HG02678 (cell line): ENCODE measurements around the gene RNPEPL1.

Experiments used
- ATAC-seq: cut with Tn5 transposase; IDR thresholded peaks from one replicate; pipeline ENCODE4 v1.9.1; 2021; ENCODE audit warnings: mild to moderate bottlenecking, moderate library complexity; ENCODE audit not compliant: unreplicated experiment

The RNPEPL1 gene

DNA sequence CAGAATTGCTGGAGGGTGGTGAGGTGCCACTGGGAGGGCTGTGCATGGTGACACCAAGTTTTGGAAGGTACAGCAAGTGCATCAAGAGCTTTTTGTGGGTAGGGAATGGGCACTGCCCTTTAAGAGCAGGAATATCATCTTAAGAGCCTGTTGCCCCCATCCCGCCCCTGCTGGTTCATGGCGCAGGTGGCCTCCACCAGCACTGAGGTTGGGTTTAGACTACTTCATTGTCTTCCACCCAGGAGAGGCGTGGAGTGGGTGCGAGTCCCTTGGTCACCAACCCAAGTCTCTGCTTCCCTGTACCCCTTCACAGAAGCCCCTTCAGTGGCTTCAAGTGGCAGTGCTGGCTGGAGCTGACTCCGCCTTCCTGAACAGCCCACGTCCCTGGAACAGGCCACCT, 7.8 kb downstream of the RNPEPL1 start:
- no peak for ATAC-seq

DNA sequence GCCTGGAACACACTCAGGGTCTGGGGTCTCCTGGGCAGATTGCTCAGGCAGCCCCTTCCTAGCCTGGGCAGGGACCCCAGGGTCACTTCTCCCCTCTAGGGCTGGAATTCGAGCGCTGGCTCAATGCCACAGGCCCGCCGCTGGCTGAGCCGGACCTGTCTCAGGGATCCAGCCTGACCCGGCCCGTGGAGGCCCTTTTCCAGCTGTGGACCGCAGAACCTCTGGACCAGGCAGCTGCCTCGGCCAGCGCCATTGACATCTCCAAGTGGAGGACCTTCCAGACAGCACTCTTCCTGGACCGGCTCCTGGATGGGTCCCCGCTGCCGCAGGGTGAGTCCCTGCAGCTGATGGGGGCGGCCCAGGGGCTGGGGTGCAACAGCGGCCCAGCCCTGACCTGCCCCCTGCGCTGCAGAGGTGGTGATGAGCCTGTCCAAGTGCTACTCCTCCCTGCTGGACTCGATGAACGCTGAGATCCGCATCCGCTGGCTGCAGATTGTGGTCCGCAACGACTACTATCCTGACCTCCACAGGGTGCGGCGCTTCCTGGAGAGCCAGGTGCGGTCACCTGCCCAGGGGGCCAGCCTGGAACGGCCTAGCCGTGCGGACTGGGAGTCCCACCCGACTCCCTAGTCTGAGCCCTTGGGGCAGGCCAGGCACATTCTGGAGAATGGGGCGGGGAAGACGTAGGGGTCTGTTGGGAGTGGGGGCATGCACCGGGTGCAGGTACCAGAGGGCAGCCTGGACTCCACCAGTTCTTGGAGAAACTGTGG, 8.3 kb downstream of the RNPEPL1 start:
- ATAC-seq = no peak

DNA sequence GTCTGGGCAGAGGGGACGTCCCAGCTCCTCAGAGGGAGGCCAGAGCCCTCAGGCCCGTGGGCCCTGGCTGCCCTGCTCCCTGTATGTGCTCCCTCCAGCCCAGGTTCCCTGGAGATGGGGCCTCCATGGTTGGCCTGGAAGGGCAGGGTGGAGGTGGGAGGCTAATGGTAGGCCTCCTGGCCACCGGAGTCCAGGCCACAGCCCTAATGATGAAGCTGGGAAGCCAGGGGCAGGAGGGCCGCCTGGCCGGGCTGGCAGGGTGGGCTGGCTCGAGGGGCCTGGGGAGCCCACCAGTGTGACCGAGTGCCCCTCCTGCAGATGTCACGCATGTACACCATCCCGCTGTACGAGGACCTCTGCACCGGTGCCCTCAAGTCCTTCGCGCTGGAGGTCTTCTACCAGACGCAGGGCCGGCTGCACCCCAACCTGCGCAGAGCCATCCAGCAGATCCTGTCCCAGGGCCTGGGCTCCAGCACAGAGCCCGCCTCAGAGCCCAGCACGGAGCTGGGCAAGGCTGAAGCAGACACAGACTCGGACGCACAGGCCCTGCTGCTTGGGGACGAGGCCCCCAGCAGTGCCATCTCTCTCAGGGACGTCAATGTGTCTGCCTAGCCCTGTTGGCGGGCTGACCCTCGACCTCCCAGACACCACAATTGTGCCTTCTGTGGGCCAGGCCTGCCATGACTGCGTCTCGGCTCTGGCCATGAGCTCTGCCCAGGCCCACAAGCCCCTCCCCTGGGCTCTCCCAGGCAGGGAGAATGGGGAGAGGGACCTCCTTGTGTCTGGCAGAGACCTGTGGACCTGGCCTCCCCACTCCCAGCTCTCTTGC, 9.2 kb downstream of the RNPEPL1 start:
- ATAC-seq = no peak

DNA sequence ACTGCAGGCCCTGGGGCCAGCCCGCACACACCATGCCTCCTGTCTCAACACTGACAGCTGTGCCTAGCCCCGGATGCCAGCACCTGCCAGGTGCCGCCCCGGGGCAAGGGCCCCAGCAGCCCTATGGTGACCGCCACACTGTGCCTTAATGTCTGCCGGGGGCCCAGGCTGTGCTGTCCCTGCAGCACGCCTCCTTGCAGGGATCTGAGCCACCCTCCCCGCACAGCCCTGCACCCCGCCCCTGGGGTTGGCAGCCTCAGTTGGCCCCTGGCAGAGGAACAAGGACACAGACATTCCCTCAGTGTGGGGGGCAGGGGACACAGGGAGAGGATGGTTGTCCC, 9.8 kb downstream of the RNPEPL1 start:
- no peak for ATAC-seq

DNA sequence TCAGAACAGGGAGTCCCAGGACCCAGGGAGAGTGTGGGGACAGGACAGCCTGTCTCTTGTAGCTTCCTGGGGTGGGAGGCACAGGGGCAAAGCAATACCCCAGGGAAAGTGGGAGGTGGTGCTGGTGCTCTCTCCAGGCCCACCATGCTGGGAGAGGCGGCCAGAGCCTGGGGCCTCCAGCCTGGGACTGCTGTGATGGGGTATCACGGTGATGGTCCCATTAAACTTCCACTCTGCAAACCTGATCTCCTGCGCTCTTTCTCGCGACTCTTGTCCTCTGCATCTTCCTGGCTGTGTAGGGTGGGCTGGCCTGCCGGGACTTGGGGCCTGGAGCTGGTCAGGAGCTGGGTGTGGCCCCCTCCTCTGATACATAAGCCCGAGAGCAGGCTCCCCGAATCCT, 10.2 kb downstream of the RNPEPL1 start:
- ATAC-seq = no peak

DNA sequence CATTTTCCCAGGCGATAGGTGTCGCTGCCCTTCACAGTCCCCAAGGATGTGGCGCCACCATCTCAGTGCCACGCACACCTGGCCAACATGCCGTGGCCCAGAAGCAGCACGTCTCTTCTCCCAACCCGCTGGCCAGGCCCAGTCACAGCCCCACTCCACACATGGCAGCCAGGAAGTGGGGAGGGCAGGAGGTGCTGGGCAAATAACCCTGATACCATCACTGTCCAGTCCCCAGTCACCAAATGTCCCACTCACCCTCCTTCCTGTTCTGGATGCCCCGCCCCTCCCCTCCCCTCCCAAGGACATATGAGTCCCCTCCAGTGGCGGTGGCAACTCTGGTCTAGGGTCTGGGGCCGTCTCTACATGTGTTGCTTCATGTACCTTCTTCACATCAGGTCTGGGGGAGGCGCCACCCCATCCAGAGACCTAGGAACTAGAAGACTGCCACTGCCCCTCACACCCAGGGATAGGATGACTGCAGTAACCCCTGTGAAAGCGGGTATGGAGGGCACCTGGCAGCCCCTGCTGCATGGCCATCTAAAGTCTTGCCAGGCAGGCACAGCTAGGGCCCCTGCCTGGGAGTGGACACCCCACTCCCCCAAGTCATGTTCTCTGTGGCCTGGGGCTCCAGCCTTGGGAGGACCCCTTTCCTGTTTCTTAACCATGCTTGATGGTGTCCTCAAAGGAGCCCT, 10.9 kb downstream of the RNPEPL1 start:
- no peak for ATAC-seq

DNA sequence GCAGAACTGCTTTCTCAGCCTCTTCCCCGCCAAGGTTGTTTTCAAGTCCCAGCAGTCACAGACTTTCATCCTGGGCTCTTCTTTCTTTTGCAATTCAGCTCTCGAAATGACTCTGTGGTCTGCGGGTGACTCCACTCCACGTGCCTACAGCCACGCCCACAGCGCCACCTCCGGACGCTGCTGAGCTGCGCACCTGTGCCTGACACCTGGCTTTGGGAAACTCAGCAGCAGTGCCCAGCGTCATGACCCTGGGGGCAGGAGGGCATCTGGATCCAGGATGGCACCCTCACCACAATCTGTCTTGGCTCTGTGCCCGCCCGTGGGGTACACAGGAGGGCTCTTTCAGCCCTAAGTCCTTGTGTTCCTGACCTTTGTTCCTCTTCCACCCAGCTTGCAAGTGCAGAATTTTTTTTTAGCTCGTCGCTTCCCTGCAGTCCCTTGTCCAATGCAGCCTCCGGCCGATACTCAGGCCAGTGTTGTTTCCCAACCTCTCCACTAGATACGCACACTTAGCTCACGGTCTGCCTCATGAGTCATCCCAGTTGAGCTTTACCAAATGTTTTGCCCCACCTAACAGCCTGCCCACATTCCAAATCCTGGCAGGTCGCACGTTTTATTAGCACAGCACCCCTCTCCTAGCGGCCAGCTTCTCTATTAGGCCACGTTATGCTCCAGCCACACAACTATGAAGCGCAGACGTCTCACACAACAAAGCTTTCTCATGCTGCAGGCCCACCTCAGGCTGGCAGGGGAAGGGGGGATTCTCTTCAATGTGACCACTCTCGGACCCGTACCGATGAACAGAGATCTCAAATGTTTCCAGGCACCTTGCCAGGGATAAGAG, 11.7 kb downstream of the RNPEPL1 start:
- ATAC-seq = no peak

DNA sequence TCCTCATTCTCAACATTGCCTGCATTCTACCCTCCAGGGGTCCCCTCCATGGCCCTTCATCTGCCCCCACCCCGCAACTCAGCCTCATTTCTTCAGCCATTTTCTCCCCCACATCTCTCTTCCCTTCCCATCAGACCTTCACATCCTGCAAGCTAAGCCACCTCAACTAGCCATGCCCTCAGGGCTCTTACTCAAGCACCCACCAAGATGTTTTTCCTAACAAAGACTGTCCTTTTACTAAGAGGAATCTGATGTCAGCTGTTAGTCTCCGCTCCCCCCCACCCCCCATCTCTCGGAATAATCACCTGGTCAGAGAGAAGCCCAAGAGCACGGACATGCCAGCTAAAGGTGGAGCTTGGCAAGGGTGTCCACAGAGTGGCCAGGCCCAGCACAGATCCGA, 13.5 kb downstream of the RNPEPL1 start:
- ATAC-seq = no peak

DNA sequence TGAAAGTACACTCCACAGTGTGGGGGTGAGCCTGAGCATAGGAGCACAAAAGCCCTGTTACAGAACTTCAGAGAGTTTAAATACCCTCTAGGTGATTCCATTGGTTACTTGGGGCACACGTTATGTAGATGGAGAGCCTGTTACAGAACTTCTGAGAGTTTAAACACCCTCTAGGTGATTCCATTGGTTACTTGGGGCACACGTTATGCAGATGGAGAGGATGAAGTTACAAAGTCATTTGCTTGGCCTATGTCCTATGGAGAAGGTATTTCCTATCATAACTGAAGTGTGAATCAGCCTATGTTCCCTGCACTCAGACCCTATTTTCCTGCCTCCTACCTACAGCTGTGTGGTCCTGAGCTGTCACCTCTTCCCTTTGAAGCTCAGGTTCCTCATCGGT, 14.5 kb downstream of the RNPEPL1 start:
- no peak for ATAC-seq

DNA sequence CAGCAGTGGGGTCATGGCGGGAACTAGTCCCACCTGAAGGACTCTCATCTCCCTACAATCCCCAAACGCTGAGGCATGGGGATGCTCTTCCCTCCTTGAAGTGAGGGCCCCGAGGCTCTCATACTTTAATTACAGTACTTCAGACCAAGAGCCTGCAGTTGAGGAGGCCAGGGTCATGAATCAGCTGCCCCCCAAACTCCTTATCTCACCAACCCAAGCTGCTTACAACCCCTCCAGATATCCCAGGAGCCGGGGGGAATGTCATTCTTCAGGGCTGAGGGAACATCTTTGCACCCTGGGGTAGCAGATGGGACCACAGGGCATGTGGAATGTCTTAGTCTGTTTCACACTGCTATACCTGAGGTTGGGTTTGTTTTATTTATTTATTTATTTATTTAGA, 15.5 kb downstream of the RNPEPL1 start:
- ATAC-seq = no peak

DNA sequence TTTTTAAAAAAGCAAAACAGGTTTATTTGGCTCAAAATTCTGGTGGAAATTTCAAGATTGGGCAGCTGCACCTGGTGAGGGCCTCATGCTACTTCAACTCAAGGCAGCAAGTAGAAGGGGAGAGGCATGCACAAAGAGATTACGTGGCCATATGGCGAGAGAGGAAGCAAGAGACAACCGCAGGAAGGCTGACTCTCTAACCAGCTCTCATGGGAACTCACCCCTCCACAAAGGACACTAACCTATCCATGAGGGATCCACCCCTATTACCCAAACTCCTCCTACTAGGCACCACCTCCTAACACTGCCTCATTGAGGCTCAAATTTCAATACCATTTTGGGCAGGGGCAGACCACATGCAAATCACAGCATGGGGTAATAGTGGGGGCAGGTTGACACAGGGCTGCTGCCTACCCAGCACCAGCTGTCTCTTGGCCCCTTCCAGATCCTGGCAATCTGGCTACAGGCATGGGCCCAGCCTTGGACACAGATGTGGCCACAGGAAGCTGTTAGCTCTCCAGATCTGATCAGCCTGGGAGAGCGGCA, 16.3 kb downstream of the RNPEPL1 start:
- ATAC-seq = peak; percentile 52

DNA sequence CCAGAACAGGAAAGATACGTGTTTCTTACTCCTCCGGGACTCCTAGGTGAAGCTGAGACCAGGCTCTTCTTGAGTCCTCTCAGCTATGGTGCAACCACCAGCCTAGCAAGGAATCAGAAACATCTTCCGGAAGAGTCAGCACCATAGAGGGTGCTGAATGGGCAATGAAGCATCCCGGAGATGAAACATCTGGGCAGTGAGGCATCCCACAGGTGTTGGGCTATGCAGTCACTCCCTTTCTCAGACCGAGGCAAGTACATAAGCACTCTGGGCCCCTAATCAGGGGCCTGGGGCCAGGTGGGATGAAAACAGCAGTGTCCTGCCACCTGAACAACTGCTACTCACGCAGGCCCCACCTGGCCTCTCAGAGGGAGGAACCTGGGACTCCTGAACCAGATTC, 16.8 kb downstream of the RNPEPL1 start:
- ATAC-seq = peak; percentile 22

DNA sequence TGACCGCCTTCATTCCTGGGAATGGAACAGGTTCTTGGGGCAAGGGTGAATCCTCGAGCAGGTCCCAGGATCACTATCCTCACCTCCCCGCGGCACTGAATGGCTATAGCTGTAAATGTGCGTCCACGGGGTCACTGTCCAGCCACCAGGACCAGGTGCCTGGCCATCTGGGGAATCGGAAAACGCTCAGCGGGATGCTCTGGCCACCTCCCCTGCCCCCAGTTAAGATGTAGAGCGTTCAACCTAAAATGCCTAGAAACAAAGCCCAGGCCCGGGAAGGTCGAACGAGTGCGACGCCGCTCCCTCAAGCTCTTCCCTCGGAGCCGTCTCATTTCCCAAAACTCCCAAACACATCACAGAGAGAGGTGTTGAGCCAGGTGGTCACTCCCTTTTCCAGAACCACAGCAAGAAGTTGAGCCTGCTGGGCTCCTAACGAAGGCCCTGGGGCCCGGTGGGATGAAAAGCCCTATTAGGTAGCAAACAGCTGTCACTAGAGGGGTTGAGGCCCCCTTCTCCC, 17.5 kb downstream of the RNPEPL1 start:
- ATAC-seq = no peak

DNA sequence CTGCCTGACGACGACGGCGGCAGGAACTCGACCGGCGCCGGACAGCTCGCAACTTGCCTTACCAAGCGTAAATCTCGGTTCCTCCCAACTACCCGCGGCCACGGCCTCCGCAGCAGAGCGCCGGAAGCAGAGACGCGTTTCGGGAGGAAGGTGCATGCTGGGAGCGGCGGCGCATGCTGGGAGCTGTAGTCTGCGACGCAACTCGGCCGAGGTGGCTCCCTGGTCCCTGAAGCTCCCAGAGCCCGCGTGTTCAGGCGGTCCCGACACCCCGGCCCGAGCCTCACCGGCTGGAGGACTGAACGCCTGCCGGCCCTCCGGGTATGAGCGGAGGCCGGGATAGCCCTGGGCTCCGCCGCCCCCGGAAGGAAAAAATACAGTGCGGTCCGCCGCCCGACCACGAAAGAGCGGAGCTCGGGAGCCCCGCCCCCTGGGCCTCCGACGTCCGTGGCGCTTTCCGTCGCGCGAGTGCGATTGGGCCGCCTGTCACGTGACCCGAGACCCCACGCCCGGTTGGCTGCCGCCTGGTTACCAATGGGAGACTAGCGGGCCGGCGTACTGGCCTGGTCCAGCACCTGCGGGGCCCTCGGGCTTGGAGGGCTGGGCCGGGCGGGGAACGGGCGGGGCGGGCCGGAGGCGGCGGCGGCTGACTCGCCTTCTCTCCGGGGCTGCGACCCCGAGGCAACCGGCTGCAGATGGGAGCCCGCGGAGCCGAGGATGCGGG, 18.1 kb downstream of the RNPEPL1 start, which contains the start of gene CAPN10:
Gene CAPN10, plus strand, starts transcription at position 537 of the 721 bp plus-strand sequence. Its CDS starts 178 bp downstream, at position 715.
- ATAC-seq = peak; percentile 62

DNA sequence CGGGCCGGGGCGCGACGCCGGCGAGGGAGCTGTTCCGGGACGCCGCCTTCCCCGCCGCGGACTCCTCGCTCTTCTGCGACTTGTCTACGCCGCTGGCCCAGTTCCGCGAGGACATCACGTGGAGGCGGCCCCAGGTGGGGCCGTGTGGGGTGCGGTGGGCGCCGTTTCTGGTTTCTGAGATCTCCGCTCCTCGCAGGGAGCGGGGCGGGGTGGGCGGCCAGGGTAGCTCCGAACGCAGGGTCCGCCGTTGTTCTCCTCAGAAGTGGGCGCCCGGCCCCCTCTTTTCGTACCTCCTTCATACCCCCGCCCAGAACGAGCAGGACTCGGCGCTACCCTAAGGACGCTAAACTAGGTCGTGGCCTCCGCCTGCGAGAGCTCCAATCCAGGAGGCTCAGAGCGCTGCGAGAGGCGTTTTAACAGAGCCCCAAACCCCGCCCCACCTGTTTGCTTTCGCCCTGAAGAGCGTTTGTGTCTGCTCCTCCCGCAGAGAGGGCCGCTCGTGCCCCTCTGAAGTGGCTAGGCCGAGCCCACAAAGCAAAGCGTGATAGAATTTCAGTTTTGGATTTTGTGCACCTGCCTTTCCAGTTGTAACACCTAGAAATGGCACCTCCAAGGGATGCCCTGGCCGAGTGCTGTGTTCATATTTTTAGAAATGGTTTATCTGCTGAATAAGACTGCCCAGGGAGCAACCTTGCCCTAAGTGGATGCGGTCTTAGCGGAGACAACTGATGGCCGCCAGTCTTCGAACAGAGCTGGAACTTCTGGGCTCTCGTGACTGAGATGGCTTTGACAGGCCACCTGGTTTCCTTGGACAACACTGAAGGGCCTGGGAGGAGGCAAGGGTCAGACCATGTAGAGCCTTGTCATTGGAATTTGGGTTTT, 18.9 kb downstream of the RNPEPL1 start:
- ATAC-seq = no peak

DNA sequence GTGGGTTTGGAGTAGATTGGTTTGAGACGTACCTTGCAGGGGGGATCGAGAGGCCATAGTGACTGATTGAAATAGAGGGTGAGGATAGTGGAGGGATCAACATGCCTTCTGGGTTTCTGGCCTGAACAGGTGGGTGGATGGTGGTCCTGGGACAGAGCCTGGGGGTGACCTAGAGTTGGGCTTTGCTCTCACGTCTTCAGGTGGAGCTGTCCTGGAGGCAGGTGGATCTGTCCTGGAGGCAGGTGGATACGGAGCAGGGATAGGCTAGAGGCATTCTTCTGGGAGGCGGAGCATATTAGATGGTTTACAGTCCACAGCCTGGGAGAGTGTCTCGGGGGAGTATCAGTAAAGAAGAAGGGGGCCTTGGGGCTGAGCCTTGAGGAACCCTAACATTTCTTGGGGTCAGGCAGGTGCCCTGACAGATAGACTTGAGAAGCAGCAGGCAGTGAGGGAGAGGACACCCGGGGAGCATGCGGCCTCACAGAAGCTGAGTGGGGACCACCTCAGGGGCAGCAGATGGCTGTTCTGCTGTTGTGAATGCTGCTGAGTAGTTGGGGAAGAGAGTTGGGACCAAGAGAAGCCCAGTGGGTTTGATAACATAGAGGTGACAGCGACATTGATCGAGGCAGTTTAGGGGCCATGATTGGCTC, 19.8 kb downstream of the RNPEPL1 start:
- no peak for ATAC-seq

DNA sequence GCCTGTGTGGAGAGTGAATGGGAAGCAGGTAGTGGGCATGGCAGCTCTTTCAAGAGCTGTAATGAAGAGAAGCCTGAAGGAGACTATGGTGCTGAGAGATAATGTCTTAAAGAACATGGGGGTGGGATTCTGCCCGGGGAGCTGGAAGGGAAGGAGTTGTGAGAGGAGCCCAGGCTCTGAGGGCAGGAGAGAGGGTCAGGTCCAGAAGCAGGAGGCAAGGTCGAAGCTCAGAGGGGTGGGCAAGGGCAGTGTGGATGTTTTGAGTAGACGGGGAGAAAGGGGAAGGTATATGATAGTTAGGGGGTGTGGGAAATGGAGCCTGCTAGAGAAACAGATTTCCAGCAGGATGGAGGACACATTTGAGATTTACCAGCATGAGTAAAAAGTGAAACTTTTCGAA, 20.4 kb downstream of the RNPEPL1 start:
- no peak for ATAC-seq

DNA sequence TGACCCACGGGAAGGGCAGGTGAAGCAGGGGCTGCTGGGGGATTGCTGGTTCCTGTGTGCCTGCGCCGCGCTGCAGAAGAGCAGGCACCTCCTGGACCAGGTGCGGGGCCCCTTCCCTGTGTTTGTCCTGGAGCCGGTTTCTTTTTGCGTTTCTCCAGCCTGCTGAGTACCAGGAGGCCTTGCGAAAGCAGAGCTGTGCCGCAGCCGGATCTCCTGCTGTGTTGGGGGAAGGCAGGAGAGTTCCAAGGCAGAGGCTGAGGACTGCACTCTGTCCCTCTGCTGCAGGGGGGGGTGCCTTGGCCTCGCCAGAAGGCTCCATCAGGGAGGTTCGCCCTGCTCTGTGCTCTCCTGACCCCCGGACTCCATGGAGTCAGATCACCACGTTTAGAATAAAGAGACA, 21.1 kb downstream of the RNPEPL1 start:
- no peak for ATAC-seq
